ENCODE measurements around the gene ARAP2. TPM values are rescaled to one million over a fixed set of nuclear protein-coding genes. Genes with fewer than 3 reads are reported as not detected.

The ARAP2 gene
- total RNA-seq, 4 donors from 2014 or later = 12.4 to 23.4 (median 14.4) TPM

DNA sequence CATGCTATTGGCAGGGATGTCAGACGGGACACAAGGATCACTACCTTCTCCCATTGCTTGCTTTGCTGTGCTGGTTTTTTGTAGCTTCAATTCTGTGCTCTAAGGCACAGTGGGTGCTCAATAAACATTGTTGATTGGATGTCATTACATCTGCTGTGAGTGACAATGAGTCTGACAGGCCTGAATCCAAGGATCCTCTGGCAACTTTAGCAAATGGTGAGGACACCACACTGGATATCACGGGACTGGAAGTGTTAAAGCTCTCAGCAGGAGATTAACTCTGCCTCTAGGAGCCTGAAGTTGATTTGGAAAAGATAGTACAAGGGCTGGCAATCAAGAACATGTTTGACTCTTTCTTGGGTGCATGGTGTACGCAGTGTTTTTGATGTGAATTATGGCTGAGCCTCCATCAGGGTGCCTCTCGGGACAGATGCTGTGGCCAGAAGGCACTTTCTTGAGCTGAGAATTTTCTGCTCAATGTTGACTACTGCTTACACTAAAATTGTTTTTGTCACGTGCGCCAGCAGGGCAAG lies 217.9 kb downstream of the ARAP2 start:
- no peak overlapping the region for H3K4me3 ChIP-seq
- no peak overlapping the region for H3K27ac ChIP-seq
- no peaks in the 10 kb centered on the region for H3K36me3 ChIP-seq
- TF ChIP-seq POLR2A (IDR thresholded peaks at IDR 0.05) = no peak
- TF ChIP-seq, protein P1, sequence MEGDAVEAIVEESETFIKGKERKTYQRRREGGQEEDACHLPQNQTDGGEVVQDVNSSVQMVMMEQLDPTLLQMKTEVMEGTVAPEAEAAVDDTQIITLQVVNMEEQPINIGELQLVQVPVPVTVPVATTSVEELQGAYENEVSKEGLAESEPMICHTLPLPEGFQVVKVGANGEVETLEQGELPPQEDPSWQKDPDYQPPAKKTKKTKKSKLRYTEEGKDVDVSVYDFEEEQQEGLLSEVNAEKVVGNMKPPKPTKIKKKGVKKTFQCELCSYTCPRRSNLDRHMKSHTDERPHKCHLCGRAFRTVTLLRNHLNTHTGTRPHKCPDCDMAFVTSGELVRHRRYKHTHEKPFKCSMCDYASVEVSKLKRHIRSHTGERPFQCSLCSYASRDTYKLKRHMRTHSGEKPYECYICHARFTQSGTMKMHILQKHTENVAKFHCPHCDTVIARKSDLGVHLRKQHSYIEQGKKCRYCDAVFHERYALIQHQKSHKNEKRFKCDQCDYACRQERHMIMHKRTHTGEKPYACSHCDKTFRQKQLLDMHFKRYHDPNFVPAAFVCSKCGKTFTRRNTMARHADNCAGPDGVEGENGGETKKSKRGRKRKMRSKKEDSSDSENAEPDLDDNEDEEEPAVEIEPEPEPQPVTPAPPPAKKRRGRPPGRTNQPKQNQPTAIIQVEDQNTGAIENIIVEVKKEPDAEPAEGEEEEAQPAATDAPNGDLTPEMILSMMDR (IDR thresholded peaks at IDR 0.05) = no peak
- no peak for TF ChIP-seq POLR2AphosphoS5 (IDR thresholded peaks at IDR 0.05)
- no peak for TF ChIP-seq EP300 (IDR thresholded peaks at IDR 0.05)
- H3K4me1 ChIP-seq = no peaks in the 10 kb centered on the region
- no peaks in the 10 kb centered on the region for H3K9me3 ChIP-seq
- ATAC-seq = no peak
- H3K27me3 ChIP-seq = no peaks in the 10 kb centered on the region
- 63 to 75% methylated on average over 3 to 6 of the region's 6 CpGs for WGBS, 2 donors (ENCODE audit: low coverage in 1 of 2)

DNA sequence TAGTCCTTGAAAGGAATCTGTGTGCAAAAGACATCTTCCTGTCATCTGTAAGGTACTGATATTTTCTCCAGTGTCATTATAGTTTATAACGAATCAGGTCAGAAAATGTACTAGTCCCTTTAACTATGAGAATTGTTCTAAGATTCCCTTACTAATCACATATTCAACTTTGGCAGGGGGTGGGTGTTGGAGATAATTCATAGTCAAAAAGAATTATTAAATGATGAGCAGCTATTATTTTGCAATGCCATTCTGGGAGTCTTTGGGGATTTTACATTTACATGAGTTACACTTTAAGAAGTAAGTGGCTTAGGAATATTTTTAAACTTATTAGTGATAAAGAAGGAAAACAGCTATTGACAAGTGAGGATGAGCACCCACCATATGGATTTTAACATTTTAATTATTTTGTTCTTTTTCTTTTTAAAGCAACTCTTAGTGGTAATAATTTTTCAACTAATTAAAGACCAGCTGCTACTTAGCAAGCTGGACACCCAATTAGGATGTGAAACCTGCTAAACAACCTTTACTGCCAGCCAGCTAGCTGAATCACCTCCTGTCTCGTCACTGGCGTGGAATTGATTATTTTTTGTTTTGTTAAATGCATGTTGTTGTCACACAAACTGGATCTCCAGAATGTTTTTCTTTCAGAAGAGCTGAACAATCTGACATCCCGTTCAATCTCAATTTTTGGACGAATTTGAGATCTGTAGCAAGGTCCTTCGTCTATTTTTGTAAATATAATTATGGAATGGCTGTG lies 219.2 kb downstream of the ARAP2 start:
- TF ChIP-seq, protein P1 (IDR thresholded peaks at IDR 0.05) = no peak
- no peak for TF ChIP-seq POLR2AphosphoS5 (IDR thresholded peaks at IDR 0.05)
- TF ChIP-seq EP300 (IDR thresholded peaks at IDR 0.05) = no peak
- TF ChIP-seq POLR2A (IDR thresholded peaks at IDR 0.05) = no peak
- Histone ChIP-seq H3K27ac (no peak overlapping the region), H3K4me1 (no peaks in the 10 kb centered on the region), H3K27me3 (no peaks in the 10 kb centered on the region), H3K4me3 (no peak overlapping the region), H3K9me3 (no peaks in the 10 kb centered on the region), H3K36me3 (no peaks in the 10 kb centered on the region)
- ATAC-seq = no peak
- 69 to 78% methylated on average over 5 to 6 of the region's 6 CpGs for whole genome bisulfite sequencing, 2 donors (ENCODE audit: low coverage in 1 of 2)

DNA sequence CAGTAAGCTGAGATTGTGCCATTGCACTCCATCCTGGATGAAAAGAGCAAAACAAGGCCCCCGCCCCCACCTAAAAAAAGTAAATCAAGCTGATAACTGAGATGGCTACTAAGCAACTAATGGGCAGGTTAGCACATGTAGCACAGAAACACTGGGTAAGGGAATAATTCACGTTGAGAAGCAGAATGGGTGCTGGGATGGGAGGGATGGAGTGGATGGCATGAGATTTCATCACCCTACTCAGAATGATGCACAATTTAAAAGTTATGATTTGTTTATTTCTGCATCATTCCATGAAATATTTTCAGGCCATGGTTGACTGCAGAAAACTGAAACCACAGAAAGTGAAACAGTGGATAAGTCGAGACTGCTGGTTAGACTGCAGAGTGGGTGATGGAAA lies 224.0 kb downstream of the ARAP2 start:
- Histone ChIP-seq H3K27ac (no peak overlapping the region), H3K9me3 (no peaks in the 10 kb centered on the region), H3K36me3 (no peaks in the 10 kb centered on the region), H3K4me3 (no peak overlapping the region), H3K27me3 (no peaks in the 10 kb centered on the region), H3K4me1 (no peaks in the 10 kb centered on the region)
- ATAC-seq = no peak
- 70 to 94% methylated on average over 2 to 3 of the region's 3 CpGs for whole genome bisulfite sequencing, 2 donors (ENCODE audit: low coverage in 1 of 2)
- TF ChIP-seq POLR2A (IDR thresholded peaks at IDR 0.05) (no peak), EP300 (IDR thresholded peaks at IDR 0.05) (no peak), POLR2AphosphoS5 (IDR thresholded peaks at IDR 0.05) (no peak)
- TF ChIP-seq, protein P1 (IDR thresholded peaks at IDR 0.05) = no peak

Other genes starting within 250 kb of the ARAP2 start
- gene DTHD1, start 37.1 kb upstream of the ARAP2 start, total RNA-seq = under 1 TPM in 2 of 4 donors, not detected in 2; 0.15 to 0.81 TPM

Data from gastroesophageal sphincter (tissue), 4 donors.